GM12864 (cell line): ENCODE data around the gene WDR86.

Experiments
- DNase-seq: peaks from one replicate; pipeline ENCODE4 v3.0.0-alpha.2; 2011; ENCODE audit warnings: low read depth
- H3K4me3 ChIP-seq: 2 replicates; pipeline ENCODE4 v1.5.1; 2011; ENCODE audit warnings: mild to moderate bottlenecking, low read depth, low read length, control low read depth
- TF ChIP-seq, protein P1 (sequence below): IDR thresholded peaks from 2 replicates; pipeline ENCODE4 v1.5.1; 2011; ENCODE audit warnings: low read depth, mild to moderate bottlenecking, moderate library complexity, low read length, control low read depth, inconsistent platforms; ENCODE audit errors: missing control alignments

WDR86 gene

DNA sequence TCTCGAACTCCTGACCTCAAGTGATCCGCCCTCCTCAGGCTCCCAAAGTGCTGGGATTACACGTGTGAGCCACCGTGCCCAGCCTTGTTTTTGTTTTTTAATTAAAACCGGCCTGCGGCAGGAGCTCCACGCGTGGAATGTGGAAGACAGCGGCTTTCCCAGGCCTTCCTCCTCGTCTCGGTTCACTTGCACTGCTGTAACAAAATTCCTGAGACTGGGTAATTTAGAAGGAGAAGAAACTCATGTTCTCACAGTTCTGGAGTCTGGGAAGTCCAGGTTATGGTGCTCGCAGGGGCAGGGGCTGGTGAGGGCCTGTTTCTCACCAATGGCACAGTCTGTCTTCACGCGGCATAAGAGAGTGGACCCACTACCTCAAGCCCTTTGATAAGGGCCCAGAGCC, 44.5 kb upstream of the WDR86 start:
- no peak for DNase-seq
- TF ChIP-seq, protein P1, sequence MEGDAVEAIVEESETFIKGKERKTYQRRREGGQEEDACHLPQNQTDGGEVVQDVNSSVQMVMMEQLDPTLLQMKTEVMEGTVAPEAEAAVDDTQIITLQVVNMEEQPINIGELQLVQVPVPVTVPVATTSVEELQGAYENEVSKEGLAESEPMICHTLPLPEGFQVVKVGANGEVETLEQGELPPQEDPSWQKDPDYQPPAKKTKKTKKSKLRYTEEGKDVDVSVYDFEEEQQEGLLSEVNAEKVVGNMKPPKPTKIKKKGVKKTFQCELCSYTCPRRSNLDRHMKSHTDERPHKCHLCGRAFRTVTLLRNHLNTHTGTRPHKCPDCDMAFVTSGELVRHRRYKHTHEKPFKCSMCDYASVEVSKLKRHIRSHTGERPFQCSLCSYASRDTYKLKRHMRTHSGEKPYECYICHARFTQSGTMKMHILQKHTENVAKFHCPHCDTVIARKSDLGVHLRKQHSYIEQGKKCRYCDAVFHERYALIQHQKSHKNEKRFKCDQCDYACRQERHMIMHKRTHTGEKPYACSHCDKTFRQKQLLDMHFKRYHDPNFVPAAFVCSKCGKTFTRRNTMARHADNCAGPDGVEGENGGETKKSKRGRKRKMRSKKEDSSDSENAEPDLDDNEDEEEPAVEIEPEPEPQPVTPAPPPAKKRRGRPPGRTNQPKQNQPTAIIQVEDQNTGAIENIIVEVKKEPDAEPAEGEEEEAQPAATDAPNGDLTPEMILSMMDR = no peak
- H3K4me3 ChIP-seq = no peak overlapping the region

DNA sequence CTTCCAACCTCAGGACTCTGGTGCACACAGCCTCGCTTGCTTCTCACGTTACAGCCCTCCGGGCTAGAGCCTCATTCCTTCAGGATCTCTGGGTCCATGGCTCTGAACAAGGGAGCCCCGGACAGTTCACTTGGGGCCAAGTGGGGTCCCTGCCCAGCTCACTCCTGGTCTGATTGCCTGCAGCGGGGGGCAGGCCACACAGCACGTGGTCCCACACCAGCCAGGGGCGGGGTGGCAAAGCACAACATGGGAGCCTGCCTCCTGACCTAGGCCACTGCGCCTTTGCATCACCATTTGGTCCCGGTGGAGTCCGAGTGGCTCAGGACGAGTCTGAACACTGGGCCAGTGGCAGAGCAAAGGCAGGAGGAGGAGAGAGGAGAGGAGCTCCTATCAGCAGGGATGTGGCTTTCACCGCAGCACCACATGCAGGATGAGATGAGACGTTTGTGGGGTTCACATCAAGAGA, 43.5 kb upstream of the WDR86 start:
- DNase-seq = no peak
- no peak overlapping the region for H3K4me3 ChIP-seq
- TF ChIP-seq, protein P1 = no peak

DNA sequence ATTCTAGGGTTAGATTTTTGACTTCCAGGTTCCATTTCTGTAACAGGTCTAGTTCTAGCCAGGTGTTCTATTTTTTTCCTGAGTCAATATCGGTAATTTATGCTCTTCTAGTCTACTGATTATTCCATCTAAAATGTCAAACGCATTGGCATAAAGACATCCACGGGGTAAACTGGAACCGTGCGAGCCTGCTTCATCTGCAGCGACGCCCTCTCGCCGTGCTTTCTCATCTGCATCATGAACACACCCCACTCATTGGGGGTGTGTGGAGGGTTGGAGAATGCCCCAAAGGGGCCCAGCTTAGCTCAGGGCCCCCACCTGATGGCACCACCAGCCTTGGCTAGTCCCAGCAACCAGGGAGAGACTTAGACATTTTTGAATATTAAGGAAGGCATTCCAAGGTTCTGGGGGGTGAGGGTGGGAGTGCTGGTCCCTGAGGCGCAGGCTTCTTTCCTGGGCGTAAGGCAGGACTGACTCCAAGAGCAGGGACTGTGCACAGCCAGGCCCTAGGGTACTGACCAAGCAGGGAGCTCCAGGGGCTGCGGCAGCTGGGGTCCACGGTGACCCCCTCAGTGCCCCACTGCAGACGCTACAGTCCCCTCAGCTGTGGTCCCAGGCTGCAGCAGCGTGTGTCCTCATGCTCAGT, 43.0 kb upstream of the WDR86 start:
- TF ChIP-seq, protein P1 = no peak
- no peak for DNase-seq
- H3K4me3 ChIP-seq = no peak overlapping the region

DNA sequence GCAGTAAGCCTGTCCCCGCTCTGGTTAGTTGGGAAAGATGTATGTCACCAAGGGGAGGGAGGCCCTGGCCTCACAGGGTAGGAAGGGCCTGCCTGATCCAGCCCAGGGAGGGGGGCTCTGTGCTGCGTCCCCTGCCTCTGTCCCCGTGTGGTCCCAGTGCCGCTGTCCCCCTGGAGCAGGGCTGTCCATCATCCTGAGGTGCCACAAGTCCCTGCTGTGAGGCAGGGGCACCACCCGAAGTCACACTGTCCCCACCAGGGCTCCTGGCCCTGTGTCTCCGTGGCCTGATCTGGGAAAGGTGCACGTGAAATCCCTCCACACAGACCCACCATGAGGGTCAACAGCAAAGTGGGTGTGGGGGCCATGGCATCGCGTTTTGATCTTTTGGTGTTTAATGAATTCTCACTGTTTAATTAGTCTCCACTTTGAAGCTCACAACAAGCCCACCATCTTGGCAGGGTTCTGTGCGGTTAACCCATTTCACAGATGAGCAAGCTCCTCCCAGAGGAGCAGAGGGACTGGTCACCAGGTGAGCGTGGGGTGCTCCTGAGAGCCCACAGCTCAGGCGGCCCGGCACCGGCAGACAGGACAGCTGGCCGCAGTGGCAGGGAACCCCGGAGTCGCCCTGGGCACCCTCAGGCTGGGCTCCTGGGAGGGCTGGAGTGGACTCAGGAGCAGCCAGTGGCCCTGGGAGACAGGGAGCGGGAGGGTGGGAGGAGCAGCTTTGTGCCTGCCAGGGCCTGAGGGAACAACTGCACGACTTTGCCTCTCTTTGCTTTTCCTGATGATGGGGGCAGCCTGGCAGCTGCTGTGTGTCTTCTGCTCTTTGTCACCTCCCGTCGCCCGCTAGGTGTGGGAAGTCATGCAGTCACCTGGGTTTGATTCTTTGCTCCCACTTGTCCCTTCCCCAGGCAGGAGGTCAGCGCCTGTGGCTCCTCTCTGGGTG, 42.1 kb upstream of the WDR86 start:
- TF ChIP-seq, protein P1 = no peak
- DNase-seq = no peak
- H3K4me3 ChIP-seq = no peak overlapping the region

DNA sequence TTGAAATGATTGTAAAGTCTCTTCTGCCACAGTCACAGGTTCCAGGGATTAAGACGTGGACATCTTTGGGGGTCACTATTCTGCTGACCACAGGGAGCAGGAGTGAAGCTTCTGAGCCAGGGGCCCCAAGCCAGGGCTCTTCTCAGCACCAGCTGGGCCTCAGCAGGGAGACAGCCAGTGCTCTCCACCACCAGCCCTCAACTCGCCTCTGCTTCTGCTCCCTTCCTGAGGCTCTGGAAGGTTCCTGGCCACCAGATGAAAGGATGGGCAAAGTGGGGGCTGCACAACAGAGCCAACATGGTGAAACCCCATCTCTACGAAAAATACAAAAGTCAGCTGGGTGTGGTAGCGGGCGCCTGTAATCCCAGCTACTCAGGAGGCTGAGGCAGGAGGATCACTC, 41.3 kb upstream of the WDR86 start:
- TF ChIP-seq, protein P1 = no peak
- no peak for DNase-seq

DNA sequence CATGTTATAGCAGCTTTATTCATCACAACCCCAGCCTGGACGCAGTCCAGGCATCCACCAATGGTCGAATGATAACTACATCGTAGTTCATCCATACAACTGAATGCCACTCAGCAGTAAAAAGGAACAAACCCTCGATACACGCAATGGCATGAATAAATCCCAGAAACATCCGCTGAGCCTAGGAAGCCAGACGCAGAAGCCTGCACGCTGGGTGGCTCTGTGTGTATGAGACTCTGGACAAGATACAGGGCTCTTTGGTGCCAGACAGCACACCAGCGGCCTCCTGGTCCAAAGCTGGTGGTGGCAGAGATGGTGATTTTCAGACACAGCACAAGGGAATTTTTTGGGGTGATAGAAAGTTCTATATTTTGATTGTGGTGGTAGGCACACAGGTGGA, 40.2 kb upstream of the WDR86 start:
- no peak for DNase-seq
- H3K4me3 ChIP-seq = no peak overlapping the region
- TF ChIP-seq, protein P1 = no peak

More for the DNA sequence above, 41.3 kb upstream of the WDR86 start:
- no peak overlapping the region for H3K4me3 ChIP-seq
